Measurements from ENCODE around the gene SRC.

SRC gene

DNA sequence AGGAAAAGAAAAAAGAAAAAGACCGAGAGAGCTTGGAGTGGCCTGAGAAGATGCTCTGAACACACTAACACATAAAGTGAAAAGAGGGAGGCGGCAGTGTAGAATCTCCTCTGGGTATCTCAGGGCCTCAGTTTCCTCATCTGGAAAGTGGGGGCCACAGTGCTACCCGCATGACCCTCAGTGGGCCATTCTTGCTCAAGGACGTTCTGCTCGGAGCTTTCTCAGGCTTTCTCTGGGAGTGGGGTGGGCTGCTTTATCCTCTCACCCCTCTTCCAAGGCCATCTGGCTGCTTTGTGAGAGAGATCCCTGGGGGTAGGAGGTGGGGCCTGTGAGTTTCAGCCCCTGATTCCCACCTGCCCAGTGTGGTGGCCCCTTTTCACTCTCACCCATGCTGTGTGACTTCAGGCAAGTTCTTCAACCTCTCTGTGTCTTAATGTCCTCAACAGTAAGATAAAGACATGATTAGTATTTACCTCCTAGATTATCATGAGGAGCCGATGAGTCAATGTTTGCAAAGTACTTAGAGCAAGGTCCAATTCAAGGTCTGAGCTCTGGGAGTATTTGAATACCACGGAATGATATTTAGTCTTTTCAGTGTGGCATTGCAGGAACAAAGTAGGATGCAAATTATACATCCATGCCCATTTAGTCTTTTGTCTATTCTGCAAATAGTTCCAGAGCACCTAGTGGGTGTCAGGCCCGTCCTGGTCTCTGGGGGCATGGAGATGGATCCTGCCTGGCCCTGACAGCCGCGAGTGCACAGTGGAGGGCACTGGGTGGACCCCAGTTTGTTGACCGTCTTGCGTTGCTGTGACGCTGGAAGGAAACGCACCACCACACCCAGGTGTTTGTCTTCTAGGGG lies 34.3 kb downstream of the SRC start:
- Histone ChIP-seq H4K20me1 (peaks cover 85% of the 10 kb centered on the region), H3K4me1 (peaks cover 60% of the 10 kb centered on the region), H3K9me3 (no peaks in the 10 kb centered on the region), H3K9ac (no peak overlapping the region), H3K4me2 (no peak overlapping the region), H3K36me3 (peaks cover 62% of the 10 kb centered on the region), H3K27me3 (no peaks in the 10 kb centered on the region), H3K4me3 (no peak overlapping the region), H3K27ac (no peak overlapping the region)
- no peak for TF ChIP-seq Cebpa-rat (IDR thresholded peaks at IDR 0.05)

DNA sequence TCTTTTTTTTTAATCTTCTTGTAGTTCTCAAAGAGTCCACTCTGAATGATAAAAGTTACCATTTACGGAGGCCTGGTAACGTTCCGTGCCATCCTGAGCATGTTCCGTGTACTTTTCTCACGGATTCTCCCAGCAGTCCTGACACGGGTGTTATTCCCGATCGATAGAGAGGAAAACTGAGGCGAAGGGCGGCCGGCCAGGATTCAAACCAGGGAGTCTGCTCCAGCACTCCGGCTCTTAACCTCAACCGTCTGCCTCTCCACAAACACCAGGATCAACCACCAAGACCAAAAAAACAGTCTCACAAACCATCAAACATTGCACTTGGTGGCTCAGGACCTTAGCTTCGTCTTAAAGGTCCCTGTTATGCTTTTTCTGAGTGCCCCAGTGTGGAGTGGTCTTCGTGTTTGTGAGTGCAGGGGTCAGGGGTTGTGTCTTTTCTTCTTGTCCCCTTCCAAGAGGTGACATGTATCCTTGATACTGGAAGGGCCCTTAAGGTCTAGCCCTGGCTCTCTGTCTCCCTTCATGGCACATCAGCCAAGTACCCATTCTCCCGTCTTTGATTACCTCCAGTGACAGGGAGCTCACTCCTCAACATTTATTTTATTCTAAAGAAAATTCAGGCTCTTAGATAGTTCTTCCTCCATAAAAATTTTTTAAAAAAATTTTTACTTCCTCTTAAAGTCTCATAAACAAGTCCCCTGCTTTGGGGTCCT lies 35.1 kb downstream of the SRC start:
- TF ChIP-seq Cebpa-rat (IDR thresholded peaks at IDR 0.05): no peak
- Histone ChIP-seq H3K9ac (no peak overlapping the region), H3K4me2 (no peak overlapping the region)

DNA sequence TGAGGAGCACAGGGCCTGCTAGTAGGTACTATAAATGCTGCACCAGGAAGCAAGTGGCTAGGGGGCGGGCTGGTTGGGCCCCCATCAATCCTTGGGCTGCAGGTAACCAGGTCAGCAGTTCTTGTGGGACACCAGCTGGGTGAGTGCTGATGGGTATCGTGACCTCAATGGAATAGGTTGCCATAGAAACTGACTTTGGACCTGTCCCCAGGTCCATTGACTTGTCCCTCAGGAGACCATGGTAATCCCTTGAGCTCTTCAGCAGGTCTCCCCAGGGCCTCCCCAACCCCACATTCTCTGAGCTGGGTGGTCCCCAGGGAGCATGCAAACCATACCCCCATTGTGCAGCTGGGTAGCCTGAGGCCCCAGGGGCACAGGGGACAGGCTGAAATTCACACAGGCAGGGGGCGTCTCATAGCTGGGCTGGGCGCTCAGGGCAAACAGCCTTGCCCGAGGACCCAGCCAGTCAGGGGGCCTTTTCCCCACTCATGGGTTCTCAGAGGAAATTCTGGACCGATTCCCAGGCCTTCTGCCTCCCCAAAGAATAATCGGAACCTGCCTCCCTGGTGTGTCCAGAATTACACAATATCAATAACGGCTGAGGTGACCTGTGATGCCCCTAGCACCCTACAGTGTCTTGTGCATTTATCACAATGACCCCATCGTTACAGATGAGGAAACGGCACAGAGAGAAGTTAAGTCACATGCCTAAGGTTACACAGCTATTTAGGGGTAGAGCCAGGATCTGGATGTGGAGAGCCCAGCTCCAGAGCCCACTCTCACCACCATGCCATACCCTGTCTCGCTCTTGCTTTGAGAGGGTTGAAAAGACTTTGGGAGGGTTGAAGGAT lies 35.9 kb downstream of the SRC start:
- H3K9me3 ChIP-seq: no peaks in the 10 kb centered on the region
- H3K27ac ChIP-seq: no peak overlapping the region
- H3K27me3 ChIP-seq: no peaks in the 10 kb centered on the region
- H3K4me3 ChIP-seq: no peak overlapping the region
- TF ChIP-seq Cebpa-rat (IDR thresholded peaks at IDR 0.05): no peak
- H3K4me2 ChIP-seq: no peak overlapping the region
- H3K36me3 ChIP-seq: peaks cover 61% of the 10 kb centered on the region
- H3K4me1 ChIP-seq: peaks cover 58% of the 10 kb centered on the region
- peaks cover 69% of the 10 kb centered on the region for H4K20me1 ChIP-seq
- H3K9ac ChIP-seq: no peak overlapping the region

More for the DNA sequence above, 35.1 kb downstream of the SRC start:
- Histone ChIP-seq H4K20me1 (peaks cover 77% of the 10 kb centered on the region), H3K36me3 (peaks cover 61% of the 10 kb centered on the region), H3K4me3 (no peak overlapping the region), H3K27me3 (no peaks in the 10 kb centered on the region), H3K4me1 (peaks cover 60% of the 10 kb centered on the region), H3K9me3 (no peaks in the 10 kb centered on the region), H3K27ac (no peak overlapping the region)

DNA sequence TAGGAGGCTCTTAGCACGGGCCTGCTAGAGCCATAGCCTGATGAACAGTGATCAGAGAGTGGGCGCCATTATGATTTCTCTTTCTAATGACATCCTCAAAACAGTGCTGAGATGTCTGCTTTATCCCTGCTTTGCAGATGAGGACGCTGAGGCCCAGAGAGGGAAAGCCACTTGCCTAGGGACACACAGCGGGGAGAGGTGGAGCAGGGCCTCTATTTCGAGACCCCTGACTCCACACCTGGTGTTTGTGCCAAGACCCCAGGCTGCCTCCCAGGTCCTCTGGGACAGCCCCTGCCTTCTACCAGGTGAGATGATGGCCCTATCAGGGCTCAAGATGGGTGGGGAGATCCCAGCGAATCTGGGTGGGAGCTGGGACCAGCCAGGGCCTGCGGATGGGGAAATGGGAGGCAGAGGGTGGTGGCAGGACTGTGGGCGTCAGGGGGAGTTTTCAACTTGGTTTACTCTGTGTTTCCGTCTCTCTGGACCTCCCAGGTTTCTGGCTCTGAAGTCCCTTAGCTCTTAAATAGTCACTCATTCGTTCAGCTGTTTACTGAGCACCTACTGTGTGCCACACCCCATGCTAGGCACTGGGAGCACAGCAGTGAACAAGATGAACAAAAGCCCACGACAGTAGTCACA lies 36.7 kb downstream of the SRC start:
- H3K27me3 ChIP-seq: no peaks in the 10 kb centered on the region
- no peak for TF ChIP-seq Cebpa-rat (IDR thresholded peaks at IDR 0.05)
- H3K9ac ChIP-seq: no peak overlapping the region
- peaks cover 61% of the 10 kb centered on the region for H4K20me1 ChIP-seq
- H3K4me3 ChIP-seq: no peak overlapping the region
- peaks cover 52% of the 10 kb centered on the region for H3K4me1 ChIP-seq
- H3K4me2 ChIP-seq: no peak overlapping the region
- H3K9me3 ChIP-seq: no peaks in the 10 kb centered on the region
- no peak overlapping the region for H3K27ac ChIP-seq
- H3K36me3 ChIP-seq: peaks cover 60% of the 10 kb centered on the region

DNA sequence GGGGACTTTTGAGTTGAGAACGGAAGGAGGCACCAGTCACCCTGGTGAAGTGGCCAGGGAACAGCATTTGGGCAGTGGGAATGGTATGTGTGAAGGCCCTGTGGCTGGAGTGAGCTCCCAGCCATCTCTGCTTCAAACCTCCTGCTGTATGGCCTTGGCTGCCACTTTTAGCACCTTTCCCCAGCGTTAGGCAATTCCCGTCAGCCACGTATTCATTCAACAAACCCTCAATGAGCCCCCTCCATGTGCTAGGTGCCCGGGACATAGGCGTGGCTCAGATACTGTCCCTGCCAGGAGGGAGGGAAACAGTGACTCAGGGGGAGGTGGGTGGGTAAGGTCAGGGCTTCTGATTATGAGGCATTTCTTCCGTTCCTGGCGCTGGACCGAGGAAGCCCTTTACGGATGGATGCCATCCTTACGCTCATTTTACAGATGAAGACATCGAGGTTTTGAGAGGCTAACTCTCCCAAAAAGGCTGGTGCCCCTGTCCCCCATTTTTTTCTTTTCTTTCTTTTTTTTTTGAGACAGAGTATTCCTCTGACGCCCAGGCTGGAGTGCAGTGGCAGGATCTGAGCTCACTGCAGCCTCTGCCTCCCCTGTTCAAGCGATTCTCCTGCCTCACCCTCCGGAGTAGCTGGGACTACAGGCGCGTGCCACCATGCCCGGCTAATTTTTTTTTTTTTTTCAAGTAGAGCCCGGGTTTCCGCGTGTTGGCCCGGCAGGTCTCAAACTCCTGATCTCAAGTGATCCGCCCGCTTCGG lies 37.5 kb downstream of the SRC start:
- H3K4me3 ChIP-seq: no peak overlapping the region
- TF ChIP-seq Cebpa-rat (IDR thresholded peaks at IDR 0.05): no peak
- peaks cover 52% of the 10 kb centered on the region for H3K4me1 ChIP-seq
- peaks cover 62% of the 10 kb centered on the region for H3K36me3 ChIP-seq
- no peaks in the 10 kb centered on the region for H3K9me3 ChIP-seq
- no peak overlapping the region for H3K9ac ChIP-seq
- H3K4me2 ChIP-seq: peak overlapping the region; percentile 67
- no peaks in the 10 kb centered on the region for H3K27me3 ChIP-seq
- H4K20me1 ChIP-seq: peaks cover 56% of the 10 kb centered on the region
- H3K27ac ChIP-seq: no peak overlapping the region

DNA sequence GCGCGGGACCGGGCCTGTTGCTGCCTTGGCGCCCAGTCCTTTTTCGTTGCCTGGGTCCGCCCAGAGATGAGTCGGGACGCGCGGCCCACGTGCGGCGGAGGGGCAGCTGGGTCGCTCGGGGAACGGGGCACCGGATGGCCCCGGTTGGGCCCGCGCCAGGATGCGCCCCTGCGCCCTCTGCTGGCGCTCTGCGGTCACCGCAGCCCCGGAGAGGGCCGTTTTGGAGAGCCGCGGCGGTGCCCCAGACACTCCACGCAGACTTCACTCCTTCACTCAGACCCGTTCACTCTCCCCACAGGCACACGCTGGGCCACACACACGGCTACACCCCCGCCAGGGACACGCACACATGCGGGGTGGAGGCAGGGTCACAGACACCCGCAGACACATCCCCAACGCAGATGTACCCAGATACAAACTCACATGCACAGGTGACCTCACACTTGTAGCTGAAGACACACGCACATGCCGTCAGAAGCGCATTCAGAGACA lies 38.8 kb downstream of the SRC start:
- Histone ChIP-seq H4K20me1 (peaks cover 44% of the 10 kb centered on the region), H3K4me3 (peak overlapping the region; percentile 45), H3K36me3 (peaks cover 71% of the 10 kb centered on the region), H3K4me1 (peaks cover 42% of the 10 kb centered on the region), H3K4me2 (peak overlapping the region; percentile 67), H3K9me3 (no peaks in the 10 kb centered on the region), H3K27ac (no peak overlapping the region), H3K27me3 (no peaks in the 10 kb centered on the region), H3K9ac (no peak overlapping the region)
- TF ChIP-seq Cebpa-rat (IDR thresholded peaks at IDR 0.05): no peak

DNA sequence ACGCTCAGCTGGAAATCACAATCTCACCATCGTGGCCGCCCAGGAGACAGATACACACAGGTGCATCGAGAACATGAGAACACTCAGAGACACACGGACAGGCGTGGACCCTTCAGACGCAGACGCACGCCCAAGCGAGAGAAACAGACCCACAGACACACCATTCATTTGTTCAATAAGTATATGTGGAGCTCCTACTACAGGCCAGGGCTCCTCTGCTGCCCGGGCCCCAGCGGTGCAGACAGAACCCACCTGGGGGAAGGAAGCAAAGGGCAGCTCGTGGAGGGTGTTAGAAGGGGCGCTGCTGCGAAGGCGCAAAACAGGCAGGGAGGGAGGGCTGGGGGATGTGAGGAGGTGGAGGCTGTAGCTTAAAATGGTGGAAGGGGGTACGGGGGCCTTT lies 39.2 kb downstream of the SRC start:
- Histone ChIP-seq H3K4me1 (peaks cover 39% of the 10 kb centered on the region), H3K9me3 (no peaks in the 10 kb centered on the region), H3K4me2 (no peak overlapping the region), H4K20me1 (peaks cover 39% of the 10 kb centered on the region), H3K4me3 (no peak overlapping the region), H3K9ac (no peak overlapping the region), H3K27me3 (no peaks in the 10 kb centered on the region), H3K36me3 (peaks cover 72% of the 10 kb centered on the region), H3K27ac (no peak overlapping the region)
- TF ChIP-seq Cebpa-rat (IDR thresholded peaks at IDR 0.05): no peak

DNA sequence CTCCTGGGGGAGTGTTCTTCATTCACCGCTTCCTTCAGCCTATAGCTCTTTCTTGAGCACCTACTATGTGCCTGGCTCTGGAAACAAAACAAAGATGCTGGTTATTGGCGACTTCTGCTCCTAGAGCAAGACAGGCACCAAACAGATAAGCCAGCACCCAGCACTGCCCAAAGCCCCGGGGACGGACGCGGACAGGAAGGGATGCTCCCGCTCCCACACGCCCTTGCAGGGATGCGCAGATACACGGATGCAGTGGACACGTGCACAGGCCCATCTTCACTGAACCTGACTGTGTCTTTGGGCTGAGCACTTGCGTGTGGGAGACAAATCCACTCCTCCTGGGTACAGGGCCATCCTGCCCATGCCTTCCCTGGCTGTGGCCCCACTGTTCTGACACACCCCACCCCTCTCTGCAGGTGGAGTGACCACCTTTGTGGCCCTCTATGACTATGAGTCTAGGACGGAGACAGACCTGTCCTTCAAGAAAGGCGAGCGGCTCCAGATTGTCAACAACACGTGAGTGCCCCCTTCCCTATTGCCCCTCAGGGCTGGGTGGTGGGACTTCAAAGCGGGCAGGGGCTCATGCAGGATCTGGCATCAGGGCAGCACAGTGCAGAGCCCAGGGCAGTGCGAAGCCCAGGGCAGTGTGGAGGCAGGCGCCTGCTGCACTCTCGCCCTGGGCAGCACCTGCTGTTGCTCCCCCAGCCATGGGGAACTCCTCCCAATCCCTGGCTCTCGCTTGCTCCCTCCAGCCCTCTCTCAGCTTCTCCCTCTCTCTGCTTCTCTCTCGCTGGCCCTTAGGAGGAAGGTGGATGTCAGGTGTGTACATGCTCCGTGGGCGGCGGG lies 39.9 kb downstream of the SRC start:
- no peak overlapping the region for H3K27ac ChIP-seq
- peaks cover 32% of the 10 kb centered on the region for H3K4me1 ChIP-seq
- H4K20me1 ChIP-seq: peaks cover 32% of the 10 kb centered on the region
- TF ChIP-seq Cebpa-rat (IDR thresholded peaks at IDR 0.05): no peak
- H3K9ac ChIP-seq: 0 out of 2 replicates have a peak overlapping the region, but pooled peaks have one; percentile 6
- H3K27me3 ChIP-seq: no peaks in the 10 kb centered on the region
- H3K4me3 ChIP-seq: no peak overlapping the region
- H3K4me2 ChIP-seq: no peak overlapping the region
- H3K9me3 ChIP-seq: no peaks in the 10 kb centered on the region
- H3K36me3 ChIP-seq: peaks cover 72% of the 10 kb centered on the region

Data from BLaER1 (cell line).